HG02943 (cell line): ENCODE data around the gene FLVCR1.
"Not testable (repeated sequence)": the region's sequence is repeated elsewhere in the genome, so short reads cannot be mapped to it uniquely, and the experiment has no call there.

Experiments used
- ATAC-seq: cut with Tn5 transposase; IDR thresholded peaks from one replicate; pipeline ENCODE4 v1.9.1; 2021; ENCODE audit warnings: mild to moderate bottlenecking, low read depth, moderate library complexity; ENCODE audit not compliant: unreplicated experiment

Gene FLVCR1

DNA sequence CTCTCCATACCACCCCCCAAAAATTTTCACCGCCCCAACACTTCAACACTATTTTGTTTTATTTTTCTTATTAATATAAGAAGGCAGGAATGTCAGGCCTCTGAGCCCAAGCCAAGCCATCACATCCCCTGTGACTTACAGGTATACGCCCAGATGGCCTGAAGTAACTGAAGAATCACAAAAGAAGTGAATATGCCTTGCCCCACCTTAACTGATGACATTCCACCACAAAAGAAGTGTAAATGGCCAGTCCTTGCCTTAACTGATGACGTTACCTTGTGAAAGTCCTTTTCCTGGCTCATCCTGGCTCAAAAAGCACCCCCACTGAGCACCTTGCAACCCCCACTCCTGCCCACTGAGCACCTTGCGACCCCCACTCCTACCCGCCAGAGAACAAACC, 56.0 kb downstream of the FLVCR1 start:
- not testable (repeated sequence) for ATAC-seq

DNA sequence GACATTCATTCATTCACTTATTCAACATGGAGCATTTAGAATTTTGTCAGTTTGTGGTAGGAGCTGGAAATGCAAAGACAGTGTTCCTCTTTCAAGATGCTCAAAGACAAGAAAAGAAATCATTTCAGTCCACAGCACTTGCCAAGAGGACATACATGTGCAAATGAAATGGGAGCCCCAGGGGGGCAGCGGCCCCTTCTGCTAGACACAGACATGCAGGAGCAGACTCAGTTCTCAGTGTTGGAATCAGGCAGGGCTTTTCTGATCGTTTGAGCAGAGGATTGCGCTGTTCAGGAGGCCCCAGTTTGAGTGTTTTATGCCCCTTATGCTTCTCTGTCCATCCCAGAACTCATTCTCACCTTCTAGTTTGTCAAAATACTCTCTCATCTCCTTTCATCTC, 56.7 kb downstream of the FLVCR1 start:
- ATAC-seq, result no peak

DNA sequence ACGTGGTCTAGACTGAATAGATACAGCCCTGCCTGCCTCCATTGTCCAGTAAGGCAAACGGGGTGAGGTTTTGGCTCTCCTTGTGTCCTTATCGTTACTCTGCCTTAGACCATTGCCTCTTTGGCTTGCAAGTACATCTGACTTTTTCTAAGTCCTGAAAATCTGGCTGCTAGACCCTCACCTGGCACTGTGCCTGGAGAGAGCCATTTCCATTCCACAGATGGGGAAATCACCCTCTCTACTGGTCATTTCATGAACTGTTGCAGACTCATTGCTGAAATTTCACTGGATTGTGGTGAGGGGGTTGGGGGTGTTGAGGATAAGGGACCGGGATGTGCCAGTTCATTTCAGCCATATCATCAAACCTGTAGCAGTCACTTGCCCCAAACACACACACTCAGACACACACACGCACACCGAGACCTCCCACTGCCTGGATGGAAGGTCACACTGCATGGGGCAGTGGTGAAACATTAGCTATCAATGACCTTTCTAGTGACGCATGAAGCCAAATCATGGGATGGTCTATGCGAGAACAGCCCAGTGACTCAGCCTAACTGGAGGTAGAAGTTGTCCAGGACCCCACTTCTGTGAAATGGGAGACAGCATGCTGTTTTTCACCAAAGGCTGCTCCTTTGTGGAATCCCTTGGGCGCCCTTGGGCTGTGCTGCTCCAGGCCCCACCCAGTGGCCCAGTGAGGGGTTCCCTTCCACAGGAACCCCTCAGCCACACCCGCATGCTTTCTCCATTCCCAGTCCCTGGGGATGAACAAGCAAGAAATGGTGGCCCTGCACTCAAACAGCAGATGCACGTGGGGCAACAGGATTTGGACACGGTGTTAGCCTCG, 57.4 kb downstream of the FLVCR1 start:
- no peak for ATAC-seq

DNA sequence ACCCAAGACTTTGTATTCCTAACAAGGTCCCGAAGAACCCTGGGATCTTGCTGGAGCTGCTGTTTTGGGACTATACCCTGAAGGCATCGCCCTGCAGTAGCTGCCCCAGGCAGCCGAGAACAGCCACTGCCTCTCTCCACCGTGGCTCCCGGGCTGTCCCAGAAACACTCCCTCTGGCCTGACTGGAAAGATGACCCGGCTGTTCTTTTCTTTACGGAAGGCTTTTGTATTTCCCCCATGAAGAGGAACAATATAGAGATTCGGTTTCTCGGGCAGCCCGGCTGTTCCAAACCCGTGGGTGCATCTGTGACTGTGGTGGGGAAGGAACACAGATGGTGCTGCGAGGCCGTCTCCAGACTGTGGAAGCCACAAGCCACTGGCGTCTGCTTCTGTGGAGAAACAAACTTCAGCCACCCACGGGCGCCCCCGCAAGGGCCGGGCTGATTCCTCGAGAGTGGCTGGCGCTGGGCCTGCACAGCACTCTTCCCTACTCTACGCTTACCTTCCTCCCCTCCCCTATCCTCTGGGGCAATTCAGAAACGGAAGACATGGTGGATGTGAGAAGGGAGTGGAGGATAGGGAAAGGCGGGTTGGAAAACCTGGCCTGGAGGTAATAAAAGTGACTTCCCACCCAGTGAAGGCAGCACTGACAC, 58.5 kb downstream of the FLVCR1 start:
- ATAC-seq, result no peak

DNA sequence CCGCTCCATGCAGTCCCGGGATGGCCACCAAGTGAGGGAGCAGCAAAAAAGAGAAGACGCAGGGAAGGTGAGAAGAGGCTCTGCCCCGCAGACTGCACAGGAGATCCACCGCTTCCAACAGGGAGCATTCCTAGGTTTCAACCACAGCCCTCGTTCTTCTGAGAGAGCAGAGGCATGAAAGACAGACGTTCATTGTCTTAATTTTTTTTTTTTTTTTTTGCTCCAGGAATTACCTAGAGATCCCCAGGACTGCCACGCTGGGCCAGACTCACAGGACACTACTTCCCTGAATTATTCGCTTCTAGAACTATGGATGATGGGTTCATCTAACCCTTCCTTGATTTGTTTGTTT, 59.0 kb downstream of the FLVCR1 start:
- no peak for ATAC-seq

DNA sequence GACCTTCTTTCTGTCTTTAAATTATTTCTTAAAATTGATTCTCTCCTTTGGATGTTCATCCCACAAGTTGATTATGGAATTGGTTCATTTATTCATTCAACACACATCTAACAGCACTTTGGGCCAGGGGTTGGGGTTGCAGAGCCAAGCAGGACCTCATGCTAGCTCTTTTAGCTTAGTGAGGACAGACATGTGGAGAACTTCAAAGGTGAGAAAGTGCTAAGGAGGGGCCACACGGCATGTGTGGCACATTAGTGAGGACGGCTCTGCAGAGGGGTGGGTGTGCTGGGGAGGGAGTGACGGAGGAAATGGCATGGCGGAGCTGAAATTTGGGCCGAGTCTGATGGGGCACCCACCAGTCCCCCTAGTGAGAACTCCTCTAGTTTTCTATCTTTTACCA, 59.8 kb downstream of the FLVCR1 start:
- no peak for ATAC-seq

DNA sequence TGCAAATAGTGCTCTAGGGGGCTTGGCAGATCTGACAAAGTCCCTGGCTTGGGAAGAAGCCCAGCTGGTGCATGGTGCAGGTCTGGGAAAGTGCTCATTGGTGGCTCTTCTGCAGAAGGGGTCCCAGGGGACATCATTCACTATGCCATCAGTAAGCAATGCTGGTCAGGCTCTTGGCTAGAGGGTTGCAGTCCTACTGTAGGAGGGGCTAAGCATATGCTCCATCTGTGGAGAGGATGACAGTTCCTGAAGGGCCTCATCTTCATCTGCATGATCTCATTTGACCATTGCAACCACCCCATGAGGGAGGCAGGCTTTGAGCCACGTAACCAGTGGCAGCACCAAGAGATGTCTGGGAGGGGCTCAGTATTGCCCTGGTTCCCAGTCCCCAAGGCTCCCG, 60.7 kb downstream of the FLVCR1 start:
- ATAC-seq, result no peak

DNA sequence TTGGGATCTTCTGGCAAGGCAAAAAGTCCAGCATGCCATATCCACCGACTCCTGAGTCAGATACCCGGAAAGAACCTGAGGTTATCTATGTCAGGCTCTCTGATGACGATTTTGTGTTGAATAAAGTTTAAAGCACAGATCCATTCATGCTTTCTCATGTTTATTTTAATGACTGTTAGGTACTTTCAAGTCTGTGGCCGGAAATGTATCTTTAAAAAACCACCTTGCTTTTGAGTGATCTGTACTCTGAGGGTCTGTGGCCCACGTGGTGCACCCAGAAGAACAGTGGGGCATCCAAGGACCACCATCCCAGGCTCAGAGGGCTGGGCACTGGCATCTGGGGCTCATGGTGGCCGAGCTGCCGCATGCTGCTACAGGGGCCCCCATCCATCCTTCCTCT, 62.2 kb downstream of the FLVCR1 start:
- ATAC-seq, result no peak

DNA sequence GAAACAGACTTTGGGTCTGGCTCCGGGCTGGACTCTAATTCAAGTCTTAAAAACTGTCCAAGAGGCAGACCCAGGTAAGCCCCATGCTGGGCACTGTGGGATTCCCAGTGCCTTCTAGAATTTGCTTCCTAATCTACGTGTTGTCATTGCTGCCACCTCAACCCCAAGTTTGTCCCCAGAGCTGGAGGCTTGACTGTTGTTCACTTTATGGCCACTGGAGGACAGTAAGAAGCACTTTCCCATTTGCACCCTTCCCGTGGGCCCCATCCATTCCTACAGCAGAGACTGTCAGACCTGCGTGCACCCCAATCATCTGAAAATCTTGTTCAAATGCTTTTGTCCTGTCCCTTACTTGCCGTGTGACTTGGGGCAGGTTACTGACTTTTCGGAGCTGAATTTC, 62.8 kb downstream of the FLVCR1 start:
- ATAC-seq, result no peak

DNA sequence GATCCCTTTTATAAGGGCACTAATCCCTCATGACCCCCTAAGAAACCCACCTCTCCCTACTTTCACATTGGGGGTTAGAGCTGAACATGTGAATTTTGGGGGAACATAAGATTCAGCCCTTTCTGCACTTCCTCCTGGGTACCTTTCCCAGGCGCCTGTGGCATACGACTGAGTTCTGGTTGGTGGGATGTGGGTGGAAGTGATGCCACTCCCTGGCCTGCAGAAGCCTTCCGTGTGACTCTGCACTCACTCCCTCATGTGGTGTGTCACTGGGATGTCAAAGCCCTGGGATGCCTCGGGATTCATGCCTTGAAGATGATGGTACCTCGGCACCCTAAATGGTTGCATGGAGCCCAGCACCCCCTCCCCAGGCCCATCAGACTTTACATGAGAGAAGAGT, 63.9 kb downstream of the FLVCR1 start:
- ATAC-seq, result no peak

DNA sequence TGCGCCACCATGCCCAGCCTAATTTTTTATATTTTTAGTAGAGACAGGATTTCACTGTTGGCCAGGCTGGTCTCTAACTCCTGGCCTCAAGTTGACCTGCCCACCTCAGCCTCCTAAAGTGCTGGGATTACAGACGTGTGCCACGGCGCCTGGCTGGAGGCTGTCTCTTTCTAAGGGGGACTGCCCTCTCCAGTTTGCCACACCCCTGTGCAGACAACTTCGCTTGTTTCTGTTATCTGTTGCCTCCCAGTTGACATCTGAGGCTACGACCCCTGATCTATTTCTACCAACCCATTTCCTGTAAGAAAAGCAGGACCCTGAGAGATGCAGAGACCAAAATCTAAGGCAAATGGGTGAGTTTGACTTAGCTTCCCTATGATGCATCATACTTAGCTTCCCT, 68.3 kb downstream of the FLVCR1 start:
- no peak for ATAC-seq

DNA sequence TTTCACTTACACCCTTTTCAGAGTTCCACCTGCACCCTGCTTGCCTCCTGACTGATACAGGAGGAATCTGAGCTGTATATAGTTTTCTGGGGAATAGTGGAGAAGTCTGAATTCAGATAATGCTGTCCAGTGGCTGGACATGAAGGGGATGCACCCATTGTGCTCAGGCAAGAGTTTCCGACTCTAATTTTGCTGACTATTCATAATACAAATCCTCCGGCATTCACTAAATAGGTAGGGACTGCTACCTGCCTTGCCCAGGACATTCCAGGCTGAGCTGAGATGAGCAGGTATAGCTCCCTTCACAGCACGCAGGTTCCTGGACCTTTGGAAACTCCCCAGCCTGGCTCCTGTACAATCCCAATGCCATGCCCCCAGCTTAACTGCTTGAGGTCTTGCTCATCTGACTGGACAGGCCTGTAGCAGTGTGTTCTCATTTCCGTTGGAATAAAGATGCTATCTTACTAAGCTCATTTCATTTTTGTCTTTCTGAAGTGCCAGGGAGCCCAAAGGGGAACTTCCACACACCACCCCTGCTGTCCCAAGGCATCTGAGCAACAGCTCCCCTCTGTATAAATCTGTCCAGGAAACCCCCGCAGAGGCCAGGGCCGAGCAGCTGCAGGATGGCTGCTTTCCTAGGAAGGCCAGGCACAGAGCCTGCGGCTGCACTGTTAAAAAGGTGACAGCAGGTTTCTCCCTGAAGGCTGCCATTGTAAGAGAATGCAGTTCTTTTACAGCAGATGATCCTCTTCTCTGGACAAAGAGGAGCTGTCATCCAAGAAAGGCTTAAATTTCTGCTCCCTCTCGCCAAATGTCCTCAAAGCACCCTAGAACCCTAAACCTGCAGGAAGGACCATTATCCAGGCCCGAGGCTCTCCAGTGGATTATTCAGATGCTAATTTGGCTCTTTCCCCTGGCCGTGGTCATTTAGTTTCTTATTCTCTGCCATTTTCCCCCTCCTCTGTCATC, 70.5 kb downstream of the FLVCR1 start:
- ATAC-seq, result no peak

DNA sequence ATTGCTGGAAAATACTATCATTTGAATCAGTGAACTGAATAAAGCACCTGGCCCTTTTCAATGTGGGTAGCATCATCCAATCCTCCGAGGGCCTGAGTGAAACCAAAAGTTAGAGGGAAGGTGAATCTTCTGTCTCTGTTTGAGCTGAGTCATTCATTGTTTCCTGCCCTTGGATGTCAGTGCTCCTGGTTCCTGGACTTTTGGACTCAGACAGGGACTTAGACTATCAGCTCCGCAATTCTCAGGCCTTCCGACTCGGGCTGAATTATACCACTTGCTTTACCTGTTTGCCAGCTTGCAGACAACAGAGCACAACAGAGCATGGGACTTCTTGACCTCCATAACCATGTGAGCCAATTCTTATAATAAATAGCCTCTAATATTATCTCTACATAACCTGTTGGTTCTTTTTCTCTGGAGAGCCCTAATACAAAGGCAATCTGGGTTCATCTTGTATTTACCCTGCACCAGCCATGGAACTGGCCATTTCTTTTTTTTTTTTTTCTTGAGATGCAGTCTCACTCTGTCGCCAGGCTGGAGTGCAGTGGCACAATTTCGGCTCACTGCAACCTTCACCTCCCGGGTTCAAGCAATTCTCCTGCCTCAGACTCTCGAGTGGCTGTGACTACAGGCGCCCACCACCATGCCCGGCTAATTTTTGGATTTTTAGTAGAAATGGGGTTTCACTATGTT, 73.1 kb downstream of the FLVCR1 start:
- ATAC-seq, result no peak

DNA sequence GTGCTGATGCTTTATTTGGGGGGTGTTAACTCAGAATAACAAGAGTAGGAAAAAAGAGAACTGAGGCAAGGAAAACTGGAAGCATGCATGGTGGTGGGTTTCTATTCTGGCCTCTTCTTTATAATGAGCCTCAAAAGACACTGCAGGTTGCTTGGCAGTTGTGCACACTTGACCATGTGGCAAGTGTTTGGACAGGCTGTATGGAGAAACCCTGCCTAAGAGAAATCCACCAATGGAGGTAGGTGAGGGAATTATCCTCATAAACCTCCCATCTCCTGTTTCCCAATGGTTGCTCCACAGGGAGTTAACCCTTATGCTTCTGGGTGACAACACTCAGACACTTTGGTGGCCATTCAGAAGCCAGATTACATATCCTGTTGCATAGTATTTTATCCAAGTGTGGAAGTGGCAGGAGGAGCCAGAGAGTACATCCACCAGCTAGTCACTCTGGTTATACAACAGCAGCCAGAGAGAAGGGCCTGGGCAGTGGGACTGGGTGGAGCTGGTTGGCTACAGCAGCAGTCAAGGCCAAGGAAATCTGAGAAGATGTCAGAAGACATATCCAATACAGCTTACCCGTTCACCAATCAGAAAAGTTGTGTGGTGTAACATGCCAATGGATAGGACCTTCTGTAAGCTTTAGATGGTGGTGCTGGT, 75.9 kb downstream of the FLVCR1 start:
- no peak for ATAC-seq

DNA sequence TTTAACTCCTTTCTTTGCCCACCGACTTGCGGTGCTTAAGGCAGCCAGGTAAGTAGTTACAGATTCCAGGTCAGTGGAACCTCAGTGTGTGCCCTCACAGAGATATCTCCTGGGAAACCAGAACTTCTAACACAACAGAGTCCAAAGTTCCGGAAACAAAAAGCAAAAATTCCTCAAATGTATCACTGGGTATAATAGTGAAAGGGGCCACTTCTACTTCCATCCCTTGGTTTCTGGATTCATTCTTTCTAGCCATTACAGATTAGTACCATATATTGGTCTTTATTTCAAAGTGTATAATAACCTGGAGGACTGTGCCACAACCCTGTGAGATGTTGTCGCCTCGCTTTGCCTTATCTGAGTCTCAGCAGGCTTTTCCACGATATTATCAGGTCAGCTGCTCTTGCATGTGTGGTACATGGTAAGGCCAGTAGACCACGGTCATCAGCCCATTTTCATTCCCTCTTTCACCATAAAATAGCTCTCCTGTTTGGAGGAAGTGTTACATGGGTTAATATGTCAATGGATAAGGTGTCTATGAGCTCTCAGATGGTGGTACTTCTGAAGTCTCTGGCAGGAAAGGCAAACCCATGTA, 77.4 kb downstream of the FLVCR1 start:
- no peak for ATAC-seq

DNA sequence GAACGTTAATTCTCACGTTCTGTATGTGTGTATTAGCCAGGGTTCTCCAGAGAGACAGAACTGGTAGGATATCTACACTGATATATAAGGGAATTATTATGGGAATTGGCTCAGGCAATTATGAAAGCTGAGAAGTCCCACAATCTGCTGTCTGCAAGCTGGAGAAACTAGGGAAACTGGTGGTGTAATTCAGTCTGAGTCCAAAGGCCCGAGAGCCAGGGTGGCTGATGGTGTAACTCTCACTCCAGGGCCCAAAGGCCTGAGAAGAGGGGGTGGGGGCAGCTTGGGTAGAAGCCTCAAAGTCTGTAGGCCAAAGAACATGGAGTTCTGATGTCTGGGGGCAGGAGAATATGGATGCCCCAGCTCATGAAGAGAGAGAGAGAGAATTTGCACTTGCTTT, 79.0 kb downstream of the FLVCR1 start:
- ATAC-seq, result no peak

DNA sequence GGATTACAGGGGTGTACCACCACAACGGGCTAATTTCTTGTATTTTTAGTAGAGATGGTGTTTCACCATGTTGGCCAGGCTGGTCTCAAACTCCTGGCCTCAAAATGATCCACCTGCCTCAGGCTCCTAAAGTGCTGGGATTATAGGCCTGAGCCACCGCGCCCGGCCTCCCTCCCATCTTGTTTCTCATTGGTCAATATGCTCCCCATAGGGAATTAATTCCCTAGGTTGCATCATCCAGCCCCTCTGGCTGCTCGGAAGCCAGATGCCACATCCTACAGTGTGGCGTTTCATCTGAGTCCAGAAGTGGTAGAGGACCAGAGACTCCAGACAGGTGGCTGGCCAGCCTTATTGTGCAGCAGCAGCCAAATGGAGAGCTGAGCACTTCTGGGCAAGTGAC, 80.8 kb downstream of the FLVCR1 start:
- no peak for ATAC-seq

DNA sequence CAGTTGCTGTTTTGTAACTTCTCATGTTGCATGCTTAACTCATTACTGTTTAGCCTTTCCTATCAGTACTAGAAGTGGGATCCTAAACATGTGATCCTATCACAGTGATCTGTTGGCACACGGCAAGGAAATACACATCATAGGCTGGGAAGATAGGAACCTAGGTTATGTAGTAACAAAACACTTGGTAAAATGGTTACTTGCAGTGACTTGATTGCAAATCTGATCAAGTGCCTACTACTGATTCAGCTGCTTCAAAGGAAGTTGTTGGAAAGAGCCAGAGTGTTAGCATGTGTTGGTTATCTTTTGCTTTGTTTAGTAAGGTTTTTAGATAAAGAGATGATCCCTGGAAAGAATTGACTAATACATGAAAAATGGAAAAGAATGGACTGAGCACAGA, 83.4 kb downstream of the FLVCR1 start:
- ATAC-seq, result no peak

DNA sequence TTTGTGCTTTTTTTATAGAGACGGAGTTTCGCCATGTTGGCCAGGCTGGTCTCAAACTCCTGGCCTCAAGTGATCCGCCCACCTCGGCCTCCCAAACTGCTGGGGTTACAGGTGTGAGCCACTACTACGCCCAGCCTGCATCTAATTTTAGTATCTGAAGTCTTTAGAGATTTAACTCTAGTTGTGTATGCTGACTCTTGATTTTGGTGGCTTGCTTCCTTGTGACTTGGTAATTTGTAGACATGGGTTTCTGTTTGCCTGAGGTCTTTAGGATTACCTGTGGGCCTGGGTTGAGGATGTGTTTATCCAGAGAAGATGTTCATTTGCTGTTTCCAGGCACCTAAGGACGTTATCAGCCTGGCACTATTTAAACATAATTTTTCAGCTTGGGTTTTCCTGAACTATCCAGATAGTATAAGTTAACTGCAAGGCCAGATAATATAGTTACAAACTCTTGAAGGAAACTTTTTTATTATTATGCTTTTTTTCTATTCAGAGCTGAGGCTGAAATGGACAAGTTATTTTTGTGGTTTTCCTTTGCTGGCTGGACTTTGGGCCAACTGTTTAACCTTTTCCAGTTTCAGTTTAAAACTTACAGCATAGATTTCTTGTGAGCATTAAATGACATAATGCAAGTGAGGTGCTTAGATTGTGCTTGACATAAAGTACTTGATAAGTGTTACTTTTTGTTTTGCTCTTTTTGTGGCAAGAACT, 84.8 kb downstream of the FLVCR1 start:
- no peak for ATAC-seq
